Fibroblast of lung (primary cell): Measurements from ENCODE around the gene PRSS33. TPM values are rescaled to one million over a fixed set of nuclear protein-coding genes. Genes with fewer than 3 reads are reported as not detected.

Experiments
- DNase-seq, 2 donors: peaks; one replicate each; pipeline versions ENCODE4 v3.0.0 to v3.0.0-alpha.2; 2010; ENCODE audit warnings: low read depth in 2 of 2
- H2AFZ ChIP-seq: 2 replicates; pipeline ENCODE4 v1.5.1; 2012; ENCODE audit warnings: low read length, control low read depth, inconsistent platforms
- H3K27ac ChIP-seq: 2 replicates; pipeline ENCODE4 v1.5.1; 2011; ENCODE audit warnings: low read length, control low read depth; ENCODE audit not compliant: insufficient read depth
- H3K27me3 ChIP-seq: 2 replicates; pipeline ENCODE4 v1.5.1; 2011; ENCODE audit warnings: mild to moderate bottlenecking, low read length; ENCODE audit not compliant: control insufficient read depth, insufficient read depth
- H3K36me3 ChIP-seq: 2 replicates; pipeline ENCODE4 v1.5.1; 2011; ENCODE audit warnings: low read length; ENCODE audit not compliant: control insufficient read depth, insufficient read depth
- H3K4me1 ChIP-seq: 2 replicates; pipeline ENCODE4 v1.5.1; 2011; ENCODE audit warnings: low read length; ENCODE audit not compliant: control insufficient read depth, insufficient read depth; ENCODE audit errors: extremely low read depth
- H3K4me2 ChIP-seq: 2 replicates; pipeline ENCODE4 v1.5.1; 2011; ENCODE audit warnings: low read length, control low read depth; ENCODE audit not compliant: insufficient read depth; ENCODE audit errors: extremely low read depth
- H3K4me3 ChIP-seq, 4 experiments: fragments of 200-600 bp in 1 of 4; sonication (generic) in 1 of 4; replicated peaks in 1 of 4; 2 replicates each; pipeline ENCODE4 v1.5.1; 2011 to 2016; ENCODE audit warnings: low read length in 4 of 4, low read depth in 3 of 4, mild to moderate bottlenecking in 3 of 4, control low read depth in 2 of 4, inconsistent platforms in 1 of 4, mixed read lengths in 1 of 4; ENCODE audit not compliant: insufficient read depth in 1 of 4; ENCODE audit errors: control extremely low read depth in 1 of 4
- H3K79me2 ChIP-seq: 2 replicates; pipeline ENCODE4 v1.5.1; 2012; ENCODE audit warnings: mild to moderate bottlenecking, low read length, inconsistent platforms; ENCODE audit not compliant: control insufficient read depth, insufficient read depth
- H3K9ac ChIP-seq: 2 replicates; pipeline ENCODE4 v1.5.1; 2011; ENCODE audit warnings: mild to moderate bottlenecking, low read length, control low read depth; ENCODE audit not compliant: insufficient read depth
- H3K9me3 ChIP-seq: 2 replicates; pipeline ENCODE4 v1.5.1; 2012; ENCODE audit warnings: low read depth, low read length; ENCODE audit not compliant: control insufficient read depth, insufficient read depth
- H4K20me1 ChIP-seq: 2 replicates; pipeline ENCODE4 v1.5.1; 2011; ENCODE audit warnings: low read length; ENCODE audit not compliant: control insufficient read depth, insufficient read depth; ENCODE audit errors: extremely low read depth
- CTCF ChIP-seq, 2 donors: IDR thresholded peaks in 1 of 2; conservative IDR thresholded peaks in 1 of 2; 1 replicate in 1 of 2; 2 replicates in 1 of 2; pipeline ENCODE4 v1.5.1; 2011 to 2012; ENCODE audit warnings: low read length in 2 of 2, control low read depth in 1 of 2, inconsistent platforms in 1 of 2, low read depth in 1 of 2, mild to moderate bottlenecking in 1 of 2
- EZH2 ChIP-seq: IDR thresholded peaks from 2 replicates; pipeline ENCODE4 v1.5.1; 2012; ENCODE audit warnings: low read length, control low read depth, mild to moderate bottlenecking; ENCODE audit errors: missing control alignments
- polyA plus RNA-seq, 2 donors: library from polyadenylated mRNA; depleted of rRNA in 1 of 2; stranded (reverse) in 1 of 2; unstranded in 1 of 2; fragments of >200 nt; gene quantifications; 2 replicates each; pipeline ENCODE4 v1.2.1, GENCODE V29; 2011 to 2012; ENCODE audit warnings: missing spikeins in 1 of 2
- total RNA-seq: library from RNA; depleted of rRNA; stranded (reverse); fragments of >200 nt; gene quantifications from 2 replicates; pipeline ENCODE4 v1.2.1, GENCODE V29; 2014

Gene PRSS33
- total and polyA plus RNA-seq, 2 donors (not counting 1 experiment from before 2014, with no cell fraction given), result not detected

- no peak overlapping the region for H3K27ac ChIP-seq
Observed at GRCh38 chr16:2767140-2767731, 20.1 kb downstream of the PRSS33 start.

GRCh38 chr16:2766430-2767139, 20.8 kb downstream of the PRSS33 start:
- H3K4me1 ChIP-seq, result peaks cover 4% of the 10 kb centered on the region
- no peaks in the 10 kb centered on the region for H3K9me3 ChIP-seq
- H3K4me3 ChIP-seq, result no peak overlapping the region
- peaks cover 6% of the 10 kb centered on the region for H4K20me1 ChIP-seq
- no peak overlapping the region for H3K9ac ChIP-seq
- no peaks in the 10 kb centered on the region for H3K27me3 ChIP-seq
- TF ChIP-seq CTCF (conservative IDR thresholded peaks at IDR 0.05 in 1 of 2, IDR thresholded peaks at IDR 0.05 in 1 of 2; ENCODE audit: low read depth in 1 of 2, low read length in 2 of 2) (no peak), EZH2 (no peak)
- no peak overlapping the region for H3K27ac ChIP-seq
- peaks cover 69% of the 10 kb centered on the region for H3K36me3 ChIP-seq
- H3K4me2 ChIP-seq, result no peak overlapping the region
- no peak for DNase-seq
- peaks cover 68% of the 10 kb centered on the region for H3K79me2 ChIP-seq
- no peak overlapping the region for H2AFZ ChIP-seq

More at GRCh38 chr16:2767140-2767731, 20.1 kb downstream of the PRSS33 start:
- H3K9me3 ChIP-seq, result no peaks in the 10 kb centered on the region
- peaks cover 4% of the 10 kb centered on the region for H3K4me1 ChIP-seq
- H4K20me1 ChIP-seq, result peaks cover 6% of the 10 kb centered on the region
- peaks cover 65% of the 10 kb centered on the region for H3K79me2 ChIP-seq
- peaks cover 65% of the 10 kb centered on the region for H3K36me3 ChIP-seq
- no peak for DNase-seq
- H3K4me2 ChIP-seq, result no peak overlapping the region
- no peak overlapping the region for H3K9ac ChIP-seq
- no peak overlapping the region for H2AFZ ChIP-seq
- TF ChIP-seq EZH2 (no peak), CTCF (conservative IDR thresholded peaks at IDR 0.05 in 1 of 2, IDR thresholded peaks at IDR 0.05 in 1 of 2; ENCODE audit: low read depth in 1 of 2, low read length in 2 of 2) (no peak)
- no peak overlapping the region for H3K4me3 ChIP-seq
- H3K27me3 ChIP-seq, result no peaks in the 10 kb centered on the region

GRCh38 chr16:2765462-2766404, 21.6 kb downstream of the PRSS33 start:
- Histone ChIP-seq H3K4me3 (no peak overlapping the region), H2AFZ (no peak overlapping the region), H4K20me1 (peaks cover 6% of the 10 kb centered on the region), H3K9me3 (no peaks in the 10 kb centered on the region), H3K9ac (no peak overlapping the region), H3K79me2 (peaks cover 73% of the 10 kb centered on the region), H3K4me2 (no peak overlapping the region), H3K36me3 (peaks cover 71% of the 10 kb centered on the region), H3K27me3 (no peaks in the 10 kb centered on the region), H3K27ac (no peak overlapping the region), H3K4me1 (peaks cover 4% of the 10 kb centered on the region)
- no peak for DNase-seq
- TF ChIP-seq CTCF (conservative IDR thresholded peaks at IDR 0.05 in 1 of 2, IDR thresholded peaks at IDR 0.05 in 1 of 2; ENCODE audit: low read depth in 1 of 2, low read length in 2 of 2) (no peak), EZH2 (no peak)
